Measurements from ENCODE around the gene NCKAP5L.
"Not testable (repeated sequence)": the region's sequence is repeated elsewhere in the genome, so short reads cannot be mapped to it uniquely, and the experiment has no call there.

NCKAP5L gene

DNA sequence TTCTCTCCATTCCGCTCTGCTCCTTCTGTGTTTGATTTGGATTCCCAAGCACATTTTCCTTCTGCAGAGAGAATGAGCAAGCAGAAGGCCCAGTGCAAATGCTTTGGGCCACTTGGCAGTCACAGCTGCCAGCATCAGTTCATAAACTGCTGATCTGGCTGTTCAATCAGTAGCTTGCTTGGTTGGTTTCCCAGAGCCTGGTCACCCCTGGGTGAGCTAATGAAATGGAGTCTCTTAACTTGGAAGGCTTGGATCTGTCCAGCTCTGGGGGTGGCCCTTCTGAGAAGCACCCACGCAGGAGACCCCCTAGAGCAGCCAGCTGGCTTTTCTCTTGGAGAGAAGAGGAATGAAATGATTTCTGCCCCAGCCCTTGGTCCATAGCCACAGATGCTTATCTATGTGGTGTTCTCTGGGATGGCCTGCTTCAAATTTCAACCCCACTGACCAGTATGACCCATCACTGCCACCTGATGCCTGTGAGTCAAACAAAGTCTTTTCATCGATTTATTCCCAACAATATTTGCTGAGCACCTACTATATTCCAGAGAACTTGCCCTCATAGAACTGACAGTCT, 45.2 kb upstream of the NCKAP5L start:
- H3K4me3 ChIP-seq (ENCODE audit: low read depth, low read length): no peak overlapping the region
- no peak for DNase-seq (ENCODE audit: low read depth)
- no peak for TF ChIP-seq POLR2A (IDR thresholded peaks at IDR 0.05; ENCODE audit: extremely low read depth, insufficient read length)

DNA sequence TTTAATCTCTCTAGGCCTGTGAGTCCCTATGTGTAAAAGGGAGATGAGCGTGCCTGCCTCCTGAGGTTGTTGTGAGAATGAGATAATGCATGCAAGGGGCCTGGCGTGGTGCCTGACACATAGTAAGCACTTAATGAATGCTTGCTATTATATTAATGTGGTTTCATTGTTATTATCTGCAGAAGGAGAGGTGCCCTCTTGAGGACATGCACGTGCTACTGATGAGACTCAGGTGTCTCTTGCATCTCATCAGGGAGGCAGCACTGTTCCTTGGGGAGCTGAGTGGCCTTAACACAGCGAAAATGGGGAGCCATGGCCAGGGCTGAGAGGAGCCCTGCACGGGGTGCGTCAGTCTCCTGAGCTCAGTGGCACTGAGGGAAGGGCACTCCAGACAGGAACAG, 44.6 kb upstream of the NCKAP5L start:
- TF ChIP-seq, protein P1, sequence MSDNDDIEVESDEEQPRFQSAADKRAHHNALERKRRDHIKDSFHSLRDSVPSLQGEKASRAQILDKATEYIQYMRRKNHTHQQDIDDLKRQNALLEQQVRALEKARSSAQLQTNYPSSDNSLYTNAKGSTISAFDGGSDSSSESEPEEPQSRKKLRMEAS (IDR thresholded peaks at IDR 0.05; ENCODE audit: low read depth, low read length): no peak
- TF ChIP-seq POLR2A (IDR thresholded peaks at IDR 0.05; ENCODE audit: extremely low read depth, insufficient read length): no peak
- TF ChIP-seq MYC (IDR thresholded peaks at IDR 0.05; ENCODE audit: low read depth, low read length): no peak
- TF ChIP-seq, protein P2, sequence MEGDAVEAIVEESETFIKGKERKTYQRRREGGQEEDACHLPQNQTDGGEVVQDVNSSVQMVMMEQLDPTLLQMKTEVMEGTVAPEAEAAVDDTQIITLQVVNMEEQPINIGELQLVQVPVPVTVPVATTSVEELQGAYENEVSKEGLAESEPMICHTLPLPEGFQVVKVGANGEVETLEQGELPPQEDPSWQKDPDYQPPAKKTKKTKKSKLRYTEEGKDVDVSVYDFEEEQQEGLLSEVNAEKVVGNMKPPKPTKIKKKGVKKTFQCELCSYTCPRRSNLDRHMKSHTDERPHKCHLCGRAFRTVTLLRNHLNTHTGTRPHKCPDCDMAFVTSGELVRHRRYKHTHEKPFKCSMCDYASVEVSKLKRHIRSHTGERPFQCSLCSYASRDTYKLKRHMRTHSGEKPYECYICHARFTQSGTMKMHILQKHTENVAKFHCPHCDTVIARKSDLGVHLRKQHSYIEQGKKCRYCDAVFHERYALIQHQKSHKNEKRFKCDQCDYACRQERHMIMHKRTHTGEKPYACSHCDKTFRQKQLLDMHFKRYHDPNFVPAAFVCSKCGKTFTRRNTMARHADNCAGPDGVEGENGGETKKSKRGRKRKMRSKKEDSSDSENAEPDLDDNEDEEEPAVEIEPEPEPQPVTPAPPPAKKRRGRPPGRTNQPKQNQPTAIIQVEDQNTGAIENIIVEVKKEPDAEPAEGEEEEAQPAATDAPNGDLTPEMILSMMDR (IDR thresholded peaks at IDR 0.05; ENCODE audit: low read depth, low read length): no peak
- no peak overlapping the region for H3K4me3 ChIP-seq (ENCODE audit: low read depth, low read length)
- no peak for DNase-seq (ENCODE audit: low read depth)

DNA sequence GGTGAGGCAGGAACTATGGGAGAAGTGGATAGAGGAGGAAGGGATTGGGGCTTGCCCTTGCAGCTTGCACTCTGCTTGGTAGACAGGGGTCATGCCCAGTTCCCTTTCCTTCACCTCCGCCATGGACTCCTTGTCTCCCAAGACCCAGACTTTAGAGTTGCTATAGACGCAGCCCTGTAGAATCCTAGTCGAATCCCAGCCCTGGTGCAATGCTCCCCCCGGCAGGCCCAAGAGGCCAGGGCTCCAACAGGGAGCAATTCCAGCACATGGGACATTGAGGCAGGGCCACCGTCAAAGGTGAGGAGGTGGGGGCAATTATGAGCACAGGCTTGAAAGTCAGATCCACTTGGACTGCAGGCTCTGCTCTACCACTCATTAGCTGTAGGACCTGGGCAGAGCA, 44.2 kb upstream of the NCKAP5L start:
- no peak for DNase-seq (ENCODE audit: low read depth)
- no peak overlapping the region for H3K4me3 ChIP-seq (ENCODE audit: low read depth, low read length)
- TF ChIP-seq, protein P1 (IDR thresholded peaks at IDR 0.05; ENCODE audit: low read depth, low read length): no peak
- TF ChIP-seq MYC (IDR thresholded peaks at IDR 0.05; ENCODE audit: low read depth, low read length) (no peak), POLR2A (IDR thresholded peaks at IDR 0.05; ENCODE audit: extremely low read depth, insufficient read length) (no peak)
- TF ChIP-seq, protein P2 (IDR thresholded peaks at IDR 0.05; ENCODE audit: low read depth, low read length): no peak

DNA sequence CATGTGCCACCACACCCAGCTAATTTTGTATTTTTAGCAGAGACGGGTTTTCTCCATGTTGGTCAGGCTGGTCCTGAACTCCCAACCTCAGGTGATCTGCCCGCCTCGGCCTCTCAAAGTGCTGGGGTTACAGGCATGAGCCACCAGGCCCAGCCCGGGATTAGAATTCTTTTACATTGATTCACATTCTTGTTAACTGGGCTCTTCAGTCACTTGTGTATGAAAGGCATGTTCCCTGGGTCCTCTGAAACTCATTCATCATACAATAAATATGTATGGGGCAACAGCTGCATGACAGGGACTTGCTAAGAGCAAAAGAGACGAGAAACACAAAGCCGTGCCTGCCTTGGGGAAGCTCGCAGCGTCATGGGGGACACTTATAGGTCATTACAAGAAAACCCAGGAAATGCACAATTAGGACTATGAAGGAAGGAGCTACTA, 43.6 kb upstream of the NCKAP5L start:
- H3K4me3 ChIP-seq (ENCODE audit: low read depth, low read length); DNase-seq (ENCODE audit: low read depth): not testable (repeated sequence)

DNA sequence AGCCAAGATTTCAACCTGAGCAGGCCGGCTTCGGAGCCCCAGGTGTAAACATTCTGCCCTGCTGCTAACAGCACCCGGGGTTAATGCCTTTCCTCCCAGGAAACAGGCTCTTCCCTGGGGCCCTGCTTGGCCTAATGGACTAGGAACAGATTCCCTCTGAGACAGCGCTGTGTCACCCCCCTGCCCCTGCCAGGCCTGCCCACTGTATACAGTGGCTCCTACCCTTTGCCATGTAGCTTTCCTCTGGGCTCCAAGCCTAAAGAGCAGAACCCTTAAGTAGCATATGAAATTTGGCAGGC, 43.0 kb upstream of the NCKAP5L start:
- no peak for DNase-seq (ENCODE audit: low read depth)
- H3K4me3 ChIP-seq (ENCODE audit: low read depth, low read length): no peak overlapping the region
- TF ChIP-seq POLR2A (IDR thresholded peaks at IDR 0.05; ENCODE audit: extremely low read depth, insufficient read length) (no peak), MYC (IDR thresholded peaks at IDR 0.05; ENCODE audit: low read depth, low read length) (no peak)
- TF ChIP-seq, protein P1 (IDR thresholded peaks at IDR 0.05; ENCODE audit: low read depth, low read length): no peak
- TF ChIP-seq, protein P2 (IDR thresholded peaks at IDR 0.05; ENCODE audit: low read depth, low read length): no peak

DNA sequence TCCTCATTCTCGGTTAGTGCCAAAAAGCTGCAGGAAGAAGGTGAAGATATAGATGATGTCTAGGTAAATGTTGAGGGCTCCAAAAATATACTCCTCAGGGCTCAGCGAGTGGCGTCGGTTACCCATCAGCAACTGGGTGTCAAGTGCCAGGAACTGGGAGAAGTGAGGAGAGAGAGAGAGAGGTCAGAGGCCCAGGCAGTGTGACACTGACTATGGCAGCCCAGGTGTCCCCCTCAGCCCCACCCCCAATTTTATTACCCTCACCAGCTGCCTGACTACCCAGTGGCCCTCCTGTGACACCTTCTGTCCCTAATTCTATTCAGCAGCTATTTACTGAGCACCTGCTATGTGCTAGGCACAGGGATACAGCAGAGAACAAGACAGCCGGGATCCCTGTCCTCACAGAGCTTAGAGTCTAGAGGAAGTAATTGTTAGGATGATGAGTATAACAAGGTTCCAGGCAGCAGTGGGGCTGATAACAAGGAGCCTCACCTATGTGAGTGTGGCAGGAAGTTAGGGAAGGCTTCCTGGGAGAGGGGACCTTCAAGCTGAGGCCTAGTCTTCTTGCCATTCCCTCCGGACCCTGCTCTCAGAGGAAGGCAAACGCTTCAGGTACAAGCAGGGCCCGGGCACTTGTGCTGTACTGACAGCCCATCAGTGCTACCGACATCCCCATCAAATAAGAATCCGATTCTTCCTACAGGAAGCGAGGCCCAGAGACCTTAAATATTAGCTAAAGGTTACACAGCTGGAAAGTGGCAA, 42.5 kb upstream of the NCKAP5L start:
- no peak overlapping the region for H3K4me3 ChIP-seq (ENCODE audit: low read depth, low read length)
- TF ChIP-seq POLR2A (IDR thresholded peaks at IDR 0.05; ENCODE audit: extremely low read depth, insufficient read length): no peak
- TF ChIP-seq MYC (IDR thresholded peaks at IDR 0.05; ENCODE audit: low read depth, low read length): no peak
- TF ChIP-seq, protein P2 (IDR thresholded peaks at IDR 0.05; ENCODE audit: low read depth, low read length): no peak
- TF ChIP-seq, protein P1 (IDR thresholded peaks at IDR 0.05; ENCODE audit: low read depth, low read length): no peak
- no peak for DNase-seq (ENCODE audit: low read depth)

Data from NB4 (cell line).